Calu3 (cell line): ENCODE data around the gene SCAMP2. TPM values are rescaled to one million over a fixed set of nuclear protein-coding genes. Genes with fewer than 3 reads are reported as not detected.

Experiments used
- BruUV-seq: library from RNA; stranded (reverse); fragments of 400-500 nt; replicated peaks from 2 replicates; lab custom pipeline; 2021; lab: Mats Ljungman, UMichigan
- CTCF ChIA-PET: fragments of 300-600 bp; sonication (Branson Sonifier 250); formaldehyde crosslinking; loops from one replicate; lab custom pipeline; 2022; ENCODE audit warnings: antibody characterized with exemption; lab: Charles Lee
- DNase-seq: peaks from one replicate; pipeline ENCODE4 v3.0.0; 2022
- H3K27ac Mint-ChIP-seq: one replicate; pipeline ENCODE4 v1.8.0; 2022; ENCODE audit warnings: mixed read lengths; ENCODE audit not compliant: unreplicated experiment
- H3K27me3 Mint-ChIP-seq: one replicate; pipeline ENCODE4 v1.8.0; 2022; ENCODE audit warnings: mixed read lengths; ENCODE audit not compliant: unreplicated experiment
- H3K36me3 Mint-ChIP-seq: one replicate; pipeline ENCODE4 v1.8.0; 2022; ENCODE audit warnings: mild to moderate bottlenecking, moderate library complexity, mixed read lengths; ENCODE audit not compliant: insufficient read depth, unreplicated experiment
- H3K4me1 Mint-ChIP-seq: one replicate; pipeline ENCODE4 v1.8.0; 2022; ENCODE audit warnings: mild to moderate bottlenecking, low read depth, mixed read lengths; ENCODE audit not compliant: unreplicated experiment
- H3K4me3 Mint-ChIP-seq: one replicate; pipeline ENCODE4 v1.8.0; 2022; ENCODE audit warnings: mild to moderate bottlenecking, low read depth, moderate library complexity, mixed read lengths; ENCODE audit not compliant: unreplicated experiment
- H3K9me3 Mint-ChIP-seq: one replicate; pipeline ENCODE4 v1.8.0; 2022; ENCODE audit warnings: low read depth, mixed read lengths; ENCODE audit not compliant: unreplicated experiment
- intact Hi-C: fragments of 100-400 bp; cut with micrococcal nuclease; formaldehyde crosslinking; loops from one replicate; pipeline ENCODE4 v1.10.0; 2022; ENCODE audit not compliant: unreplicated experiment
- total RNA-seq: library from RNA; stranded (reverse); gene quantifications from 2 replicates; pipeline ENCODE4 v1.2.3, GENCODE V29; 2022
- TF ChIP-seq, protein P1 (sequence below): fragments of 200-600 bp; IDR thresholded peaks from one replicate; pipeline ENCODE4 v1.8.0; 2022; ENCODE audit warnings: antibody characterized with exemption; ENCODE audit not compliant: unreplicated experiment

The SCAMP2 gene
- total RNA-seq, 1 experiment from 2014 or later, result 114 TPM

DNA sequence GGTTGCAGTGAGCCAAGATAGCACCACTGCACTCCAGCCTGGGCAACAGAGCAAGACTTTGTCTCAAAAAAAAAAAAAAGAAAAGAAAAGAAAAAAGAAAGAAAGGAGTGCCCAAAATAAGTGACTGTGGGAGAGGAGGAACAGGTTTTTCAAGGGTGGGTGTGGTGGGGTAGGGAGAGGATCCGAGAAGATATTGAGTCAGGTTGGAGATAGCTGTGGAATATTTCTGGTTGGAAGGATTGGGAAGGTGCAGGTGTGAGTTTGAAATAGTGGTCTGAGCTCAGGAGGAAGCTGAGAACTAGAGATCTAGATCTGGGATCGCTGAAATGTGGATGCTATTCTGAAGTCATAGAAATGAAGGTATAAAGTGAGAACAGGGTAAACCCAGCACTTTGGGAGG lies 7.8 kb downstream of the SCAMP2 start:
- H3K4me1 Mint-ChIP-seq, result peaks cover 67% of the 10 kb centered on the region
- H3K27ac Mint-ChIP-seq, result peak overlapping the region; percentile 60
- TF ChIP-seq, protein P1, sequence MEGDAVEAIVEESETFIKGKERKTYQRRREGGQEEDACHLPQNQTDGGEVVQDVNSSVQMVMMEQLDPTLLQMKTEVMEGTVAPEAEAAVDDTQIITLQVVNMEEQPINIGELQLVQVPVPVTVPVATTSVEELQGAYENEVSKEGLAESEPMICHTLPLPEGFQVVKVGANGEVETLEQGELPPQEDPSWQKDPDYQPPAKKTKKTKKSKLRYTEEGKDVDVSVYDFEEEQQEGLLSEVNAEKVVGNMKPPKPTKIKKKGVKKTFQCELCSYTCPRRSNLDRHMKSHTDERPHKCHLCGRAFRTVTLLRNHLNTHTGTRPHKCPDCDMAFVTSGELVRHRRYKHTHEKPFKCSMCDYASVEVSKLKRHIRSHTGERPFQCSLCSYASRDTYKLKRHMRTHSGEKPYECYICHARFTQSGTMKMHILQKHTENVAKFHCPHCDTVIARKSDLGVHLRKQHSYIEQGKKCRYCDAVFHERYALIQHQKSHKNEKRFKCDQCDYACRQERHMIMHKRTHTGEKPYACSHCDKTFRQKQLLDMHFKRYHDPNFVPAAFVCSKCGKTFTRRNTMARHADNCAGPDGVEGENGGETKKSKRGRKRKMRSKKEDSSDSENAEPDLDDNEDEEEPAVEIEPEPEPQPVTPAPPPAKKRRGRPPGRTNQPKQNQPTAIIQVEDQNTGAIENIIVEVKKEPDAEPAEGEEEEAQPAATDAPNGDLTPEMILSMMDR, result no peak
- H3K9me3 Mint-ChIP-seq, result no peaks in the 10 kb centered on the region
- CTCF ChIA-PET, result interaction anchor here (0.7 to 1.1 kb wide), 3 partner anchors 19 to 76 kb away, joined by 3 read pairs; partner anchors contain the start of gene MPI
- H3K36me3 Mint-ChIP-seq, result peaks cover 31% of the 10 kb centered on the region
- H3K27me3 Mint-ChIP-seq, result no peaks in the 10 kb centered on the region
- intact Hi-C loops, result no loop called here
- H3K4me3 Mint-ChIP-seq, result peak overlapping the region; percentile 32
- BruUV-seq, result no TSS peak
- DNase-seq, result no peak

DNA sequence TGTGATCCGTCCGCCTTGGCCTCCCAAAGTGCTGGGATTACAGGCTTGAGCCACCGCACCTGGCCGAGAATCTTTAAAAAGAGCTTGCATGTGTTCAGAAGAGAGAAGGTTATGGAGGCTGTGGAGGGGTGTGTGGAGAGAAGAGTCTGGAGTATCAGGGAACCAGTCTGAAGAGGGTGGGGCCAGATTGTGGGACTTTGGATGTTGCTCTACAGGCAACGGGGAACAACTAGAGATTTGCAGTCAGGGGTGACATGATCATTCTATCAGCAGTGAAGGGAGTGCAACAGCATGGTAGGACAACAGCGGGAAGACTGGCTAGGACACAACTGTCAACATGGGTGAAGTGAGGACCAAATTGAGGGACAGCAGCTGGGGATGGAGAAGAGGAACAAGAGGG lies 8.9 kb downstream of the SCAMP2 start:
- Mint-ChIP-seq H3K4me3 (peak overlapping the region; percentile 4), H3K27ac (no peak overlapping the region), H3K27me3 (no peaks in the 10 kb centered on the region), H3K4me1 (peaks cover 59% of the 10 kb centered on the region), H3K9me3 (no peaks in the 10 kb centered on the region), H3K36me3 (peaks cover 26% of the 10 kb centered on the region)
- intact Hi-C loops, result no loop called here
- DNase-seq, result no peak
- TF ChIP-seq, protein P1, result no peak
- CTCF ChIA-PET, result interaction anchor here (0.7 to 1.1 kb wide), 3 partner anchors 26 to 243 kb away, joined by 3 to 7 read pairs (median 3); partner anchors contain the start of gene MPI
- BruUV-seq, result no TSS peak

DNA sequence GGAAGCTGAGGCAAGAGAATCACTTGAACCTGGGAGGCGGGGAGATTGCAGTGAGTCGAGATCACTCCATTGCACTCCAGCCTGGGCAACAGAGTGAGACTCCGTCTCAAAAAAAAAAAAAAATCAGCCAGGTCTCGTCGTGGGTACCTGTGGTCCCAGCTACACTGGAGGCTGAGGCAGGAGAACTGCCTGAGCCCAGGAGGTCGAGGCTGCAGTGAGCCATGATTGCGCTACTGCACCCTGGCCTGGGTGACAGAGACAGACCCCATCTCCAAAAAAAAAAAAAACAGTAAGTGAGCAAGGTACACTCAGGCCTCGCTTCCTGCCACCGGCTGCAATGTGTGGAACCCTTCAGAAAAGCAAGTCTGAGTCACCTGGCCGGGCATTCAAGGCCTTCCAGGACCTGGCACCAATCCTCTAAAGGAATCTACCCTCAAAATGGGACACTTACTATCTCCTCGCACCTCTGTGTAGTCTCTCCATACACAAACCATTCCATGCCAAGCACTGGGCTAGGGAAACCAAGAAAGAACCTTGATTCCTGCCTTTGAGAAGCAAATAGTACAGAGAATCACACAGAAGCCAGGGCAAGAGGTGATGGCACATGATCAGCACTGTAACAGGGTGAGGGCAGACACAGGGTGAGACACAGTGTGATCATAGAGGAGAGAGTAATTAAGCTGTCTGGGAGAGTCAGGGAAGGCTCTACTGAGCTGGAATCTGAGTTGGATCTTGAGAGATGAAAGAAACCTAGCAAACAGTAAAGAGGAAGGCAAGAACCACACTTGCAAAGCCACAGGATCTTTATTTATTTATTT lies 9.7 kb downstream of the SCAMP2 start:
- Mint-ChIP-seq H3K4me3 (no peak overlapping the region), H3K27ac (peak overlapping the region; percentile 3), H3K4me1 (peaks cover 65% of the 10 kb centered on the region), H3K36me3 (peaks cover 26% of the 10 kb centered on the region), H3K9me3 (no peaks in the 10 kb centered on the region), H3K27me3 (no peaks in the 10 kb centered on the region)
- intact Hi-C loops, result no loop called here
- CTCF ChIA-PET, result interaction anchor here (0.7 kb wide), 1 partner anchor 53 kb away, joined by 3 read pairs; no protein-coding TSS in a partner anchor
- no TSS peak for BruUV-seq
- TF ChIP-seq, protein P1, result no peak
- DNase-seq, result no peak

DNA sequence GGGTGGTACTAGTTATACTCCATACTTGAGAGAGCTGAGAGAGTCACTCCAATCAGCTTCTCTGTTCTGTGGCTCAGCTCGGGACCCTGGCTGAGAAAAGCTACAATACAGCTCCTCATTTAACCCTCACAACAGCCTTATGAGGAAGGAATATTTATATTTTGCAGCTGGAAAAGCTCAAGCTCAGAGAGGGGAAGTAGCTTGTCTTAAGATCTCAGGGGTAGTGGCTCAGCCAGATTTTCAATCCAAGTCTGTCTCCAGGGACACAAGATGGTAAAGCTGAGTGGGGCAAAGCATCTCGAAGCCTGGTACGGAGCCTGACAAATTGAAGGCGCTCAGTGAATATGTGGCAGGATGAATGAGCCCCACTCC lies 14.8 kb downstream of the SCAMP2 start:
- no TSS peak for BruUV-seq
- H3K4me1 Mint-ChIP-seq, result peaks cover 33% of the 10 kb centered on the region
- CTCF ChIA-PET, result interaction anchor here (0.9 to 1.7 kb wide), 2 partner anchors 10 to 43 kb away, joined by 6 to 7 read pairs; no protein-coding TSS in a partner anchor
- TF ChIP-seq, protein P1, result no peak
- no peaks in the 10 kb centered on the region for H3K27me3 Mint-ChIP-seq
- no peak overlapping the region for H3K4me3 Mint-ChIP-seq
- no peaks in the 10 kb centered on the region for H3K9me3 Mint-ChIP-seq
- intact Hi-C loops, result no loop called here
- H3K27ac Mint-ChIP-seq, result no peak overlapping the region
- DNase-seq, result no peak
- peaks cover 21% of the 10 kb centered on the region for H3K36me3 Mint-ChIP-seq
